ENCODE data around the gene INS. TPM values are rescaled to one million over a fixed set of nuclear protein-coding genes. Genes with fewer than 3 reads are reported as not detected.

The INS gene
- total RNA-seq, 4 donors from 2014 or later = not detected

DNA sequence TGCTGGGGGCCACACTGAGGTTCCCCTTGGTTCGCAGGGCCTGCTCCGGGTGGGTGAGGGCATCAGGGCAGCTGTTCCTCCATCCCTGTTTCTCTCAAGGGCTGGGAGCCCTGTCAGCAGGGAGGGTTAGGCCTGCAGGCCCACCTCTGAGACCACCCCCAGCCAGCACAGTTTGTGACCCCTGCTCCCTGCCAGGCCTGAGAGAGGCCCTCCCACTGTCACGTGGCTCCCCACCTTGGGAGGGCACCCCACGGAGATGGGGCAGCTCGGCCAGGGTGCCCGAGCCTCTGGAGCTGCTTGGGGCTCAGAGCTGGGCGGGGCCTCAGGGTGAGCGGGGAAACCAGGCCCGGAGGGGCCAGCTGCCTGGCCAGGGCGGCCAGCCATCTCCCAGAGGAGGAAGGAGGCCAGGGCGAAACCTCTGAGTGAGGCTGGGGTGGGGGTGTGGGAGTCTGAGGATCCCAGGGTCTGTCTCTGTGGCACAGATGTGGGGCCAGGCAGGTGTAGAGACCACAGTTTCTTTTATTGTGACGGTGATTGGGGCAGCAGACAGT, 2.5 kb upstream of the INS start:
- no peaks in the 10 kb centered on the region for H3K9me3 ChIP-seq
- H3K36me3 ChIP-seq = no peaks in the 10 kb centered on the region
- no peak overlapping the region for H3K27ac ChIP-seq

DNA sequence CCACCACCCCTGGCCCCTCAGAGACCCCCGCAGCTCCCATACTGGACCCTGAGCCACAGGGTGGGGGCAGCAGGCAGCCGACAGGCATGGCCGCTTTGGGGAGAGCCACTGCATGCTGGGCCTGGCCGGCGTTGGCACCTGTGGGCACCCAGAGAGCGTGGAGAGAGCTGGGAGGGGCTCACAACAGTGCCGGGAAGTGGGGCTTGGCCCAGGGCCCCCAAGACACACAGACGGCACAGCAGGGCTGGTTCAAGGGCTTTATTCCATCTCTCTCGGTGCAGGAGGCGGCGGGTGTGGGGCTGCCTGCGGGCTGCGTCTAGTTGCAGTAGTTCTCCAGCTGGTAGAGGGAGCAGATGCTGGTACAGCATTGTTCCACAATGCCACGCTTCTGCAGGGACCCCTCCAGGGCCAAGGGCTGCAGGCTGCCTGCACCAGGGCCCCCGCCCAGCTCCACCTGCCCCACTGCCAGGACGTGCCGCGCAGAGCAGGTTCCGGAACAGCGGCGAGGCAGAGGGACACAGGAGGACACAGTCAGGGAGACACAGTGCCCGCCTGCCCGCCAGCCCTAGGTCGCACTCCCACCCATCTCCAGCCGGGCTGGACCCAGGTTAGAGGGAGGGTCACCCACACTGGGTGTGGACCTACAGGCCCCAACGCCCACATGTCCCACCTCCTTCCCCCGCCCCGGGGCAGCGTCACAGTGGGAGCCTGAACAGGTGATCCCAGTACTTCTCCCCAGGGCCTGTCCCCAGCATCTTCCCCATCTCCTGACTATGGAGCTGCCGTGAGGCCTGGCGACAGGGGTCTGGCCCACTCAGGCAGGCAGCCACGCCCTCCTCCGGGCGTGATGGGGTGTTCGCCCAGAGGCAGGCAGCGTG, 1.2 kb downstream of the INS start:
- H3K27me3 ChIP-seq = peaks cover 28% of the 10 kb centered on the region
- H3K4me3 ChIP-seq = no peak overlapping the region
- no peaks in the 10 kb centered on the region for H3K9me3 ChIP-seq
- WGBS, 2 donors (ENCODE audit: low coverage in 1 of 2) = 63% methylated on average over 36 of the region's 36 CpGs; no CpG with 5 or more reads in 1 of the 2 donors
- no peak for DNase-seq
- H3K36me3 ChIP-seq = no peaks in the 10 kb centered on the region
- in situ Hi-C loops (cut with MboI; ENCODE audit: low pct_ligation_motif_present in 1 of 4, low pct_unique_long_range_greater_than_20kb in 1 of 4, low sequenced_read_pairs in 3 of 4) (loop anchor here (10.0 to 25.0 kb wide), 3 partner anchors 447 to 505 kb away; partner anchors contain the start of gene KRTAP5-6 (in 2 of the 4)), intact Hi-C loops (cut with DNase I; ENCODE audit: low total_unique reads) (loop anchor here (5.0 kb wide), 1 partner anchor 467 kb away; no protein-coding TSS in a partner anchor)
- H3K4me1 ChIP-seq = no peaks in the 10 kb centered on the region
- no peak overlapping the region for H3K27ac ChIP-seq
- TF ChIP-seq, protein P1, sequence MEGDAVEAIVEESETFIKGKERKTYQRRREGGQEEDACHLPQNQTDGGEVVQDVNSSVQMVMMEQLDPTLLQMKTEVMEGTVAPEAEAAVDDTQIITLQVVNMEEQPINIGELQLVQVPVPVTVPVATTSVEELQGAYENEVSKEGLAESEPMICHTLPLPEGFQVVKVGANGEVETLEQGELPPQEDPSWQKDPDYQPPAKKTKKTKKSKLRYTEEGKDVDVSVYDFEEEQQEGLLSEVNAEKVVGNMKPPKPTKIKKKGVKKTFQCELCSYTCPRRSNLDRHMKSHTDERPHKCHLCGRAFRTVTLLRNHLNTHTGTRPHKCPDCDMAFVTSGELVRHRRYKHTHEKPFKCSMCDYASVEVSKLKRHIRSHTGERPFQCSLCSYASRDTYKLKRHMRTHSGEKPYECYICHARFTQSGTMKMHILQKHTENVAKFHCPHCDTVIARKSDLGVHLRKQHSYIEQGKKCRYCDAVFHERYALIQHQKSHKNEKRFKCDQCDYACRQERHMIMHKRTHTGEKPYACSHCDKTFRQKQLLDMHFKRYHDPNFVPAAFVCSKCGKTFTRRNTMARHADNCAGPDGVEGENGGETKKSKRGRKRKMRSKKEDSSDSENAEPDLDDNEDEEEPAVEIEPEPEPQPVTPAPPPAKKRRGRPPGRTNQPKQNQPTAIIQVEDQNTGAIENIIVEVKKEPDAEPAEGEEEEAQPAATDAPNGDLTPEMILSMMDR (IDR thresholded peaks at IDR 0.05) = no peak
- no peak for TF ChIP-seq POLR2AphosphoS5 (IDR thresholded peaks at IDR 0.05)
- no peak for TF ChIP-seq POLR2A (IDR thresholded peaks at IDR 0.05)
- TF ChIP-seq EP300 (IDR thresholded peaks at IDR 0.05; ENCODE audit: low read depth) = no peak

More for the DNA sequence above, 2.5 kb upstream of the INS start:
- peaks cover 3 to 9% (median 7%) of the 10 kb centered on the region in 4 donors for H3K4me1 ChIP-seq
- TF ChIP-seq, protein P1 (IDR thresholded peaks at IDR 0.05) = no peak
- TF ChIP-seq POLR2A (IDR thresholded peaks at IDR 0.05) = no peak
- no peak for TF ChIP-seq POLR2AphosphoS5 (IDR thresholded peaks at IDR 0.05)
- TF ChIP-seq EP300 (IDR thresholded peaks at IDR 0.05; ENCODE audit: low read depth) = no peak
- intact Hi-C loops (cut with DNase I; ENCODE audit: low total_unique reads) = no loop called here
- H3K4me3 ChIP-seq = no peak overlapping the region
- no peak for DNase-seq
- in situ Hi-C loops (cut with MboI; ENCODE audit: low pct_ligation_motif_present in 1 of 4, low pct_unique_long_range_greater_than_20kb in 1 of 4, low sequenced_read_pairs in 3 of 4) = loop anchor here in 3 of 4 donors (25.0 kb wide), 2 partner anchors 451 to 476 kb away; partner anchors contain the start of gene KRTAP5-6 (in 2 of the 3)
- 60% methylated on average over 12 of the region's 12 CpGs; no CpG with 5 or more reads in 1 of the 2 donors for WGBS, 2 donors (ENCODE audit: low coverage in 1 of 2)
- H3K27me3 ChIP-seq = peaks cover 43% of the 10 kb centered on the region

DNA sequence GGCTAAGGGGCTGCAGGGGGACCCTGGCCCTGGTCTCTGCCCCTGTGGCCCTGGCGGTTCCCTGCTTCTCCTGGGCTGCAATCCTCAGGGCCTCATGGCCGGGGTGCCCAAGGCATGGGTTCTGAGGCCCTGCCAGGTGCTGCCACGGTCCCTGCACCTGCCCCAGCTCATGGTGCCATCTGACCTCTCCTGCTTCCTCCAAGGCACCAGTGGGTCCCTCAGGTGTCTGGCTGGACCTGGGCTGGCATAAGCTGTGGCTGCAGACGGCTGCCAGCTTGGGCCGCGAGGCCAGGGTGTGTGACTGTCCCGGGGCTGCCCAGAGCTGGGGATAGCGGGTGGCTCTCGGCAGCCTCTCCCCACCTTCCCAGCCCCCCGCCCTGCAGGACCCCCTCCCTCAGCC, 2.0 kb downstream of the INS start:
- no peaks in the 10 kb centered on the region for H3K4me1 ChIP-seq
- TF ChIP-seq POLR2AphosphoS5 (IDR thresholded peaks at IDR 0.05) = no peak
- TF ChIP-seq, protein P1 (IDR thresholded peaks at IDR 0.05) = no peak
- TF ChIP-seq POLR2A (IDR thresholded peaks at IDR 0.05) = no peak
- no peaks in the 10 kb centered on the region for H3K36me3 ChIP-seq
- H3K27me3 ChIP-seq = peaks cover 23% of the 10 kb centered on the region
- in situ Hi-C loops (cut with MboI; ENCODE audit: low pct_ligation_motif_present in 1 of 4, low pct_unique_long_range_greater_than_20kb in 1 of 4, low sequenced_read_pairs in 3 of 4) = loop anchor here (10.0 to 25.0 kb wide), 3 partner anchors 447 to 504 kb away; partner anchors contain the start of gene KRTAP5-6 (in 2 of the 4)
- no peak for DNase-seq
- WGBS, 2 donors (ENCODE audit: low coverage in 1 of 2) = 65% methylated on average over 8 of the region's 10 CpGs; no CpG with 5 or more reads in 1 of the 2 donors
- H3K9me3 ChIP-seq = no peaks in the 10 kb centered on the region
- H3K27ac ChIP-seq = no peak overlapping the region
- H3K4me3 ChIP-seq = no peak overlapping the region
- intact Hi-C loops (cut with DNase I; ENCODE audit: low total_unique reads) = loop anchor here (5.0 kb wide), 1 partner anchor 467 kb away; no protein-coding TSS in a partner anchor

DNA sequence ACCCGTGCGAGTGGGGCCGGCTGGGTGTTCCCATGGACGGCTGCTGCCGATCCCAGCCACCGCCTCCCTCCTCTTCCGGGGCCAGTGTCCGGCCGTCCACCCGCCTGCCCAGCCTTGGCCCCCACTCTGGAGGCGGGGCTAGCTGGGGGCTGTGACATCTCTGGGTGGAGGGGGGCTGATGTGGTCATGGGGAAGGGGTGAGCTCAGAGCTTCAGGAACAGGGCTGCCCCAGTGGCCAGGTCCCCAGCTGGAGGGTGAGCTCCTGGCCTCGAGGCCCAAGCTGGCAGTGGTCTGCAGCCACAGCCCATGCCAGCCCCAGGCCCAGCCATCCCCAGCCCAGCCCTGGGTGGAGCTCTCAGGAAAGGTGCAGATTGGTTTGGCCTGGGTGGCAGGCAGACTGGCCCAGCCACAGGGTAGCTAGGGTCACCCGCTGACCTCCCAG, 2.7 kb downstream of the INS start:
- intact Hi-C loops (cut with DNase I; ENCODE audit: low total_unique reads) (loop anchor here (5.0 kb wide), 1 partner anchor 466 kb away; no protein-coding TSS in a partner anchor), in situ Hi-C loops (cut with MboI; ENCODE audit: low pct_ligation_motif_present in 1 of 4, low pct_unique_long_range_greater_than_20kb in 1 of 4, low sequenced_read_pairs in 3 of 4) (loop anchor here (10.0 to 25.0 kb wide), 3 partner anchors 446 to 504 kb away; partner anchors contain the start of gene KRTAP5-6 (in 2 of the 4))
- no peak overlapping the region for H3K4me3 ChIP-seq
- TF ChIP-seq POLR2AphosphoS5 (IDR thresholded peaks at IDR 0.05) = no peak
- no peaks in the 10 kb centered on the region for H3K4me1 ChIP-seq
- 46% methylated on average over 12 of the region's 13 CpGs; no CpG with 5 or more reads in 1 of the 2 donors for WGBS, 2 donors (ENCODE audit: low coverage in 1 of 2)
- peaks cover 21% of the 10 kb centered on the region for H3K27me3 ChIP-seq
- H3K9me3 ChIP-seq = no peaks in the 10 kb centered on the region
- no peaks in the 10 kb centered on the region for H3K36me3 ChIP-seq
- no peak overlapping the region for H3K27ac ChIP-seq
- no peak for DNase-seq

All from transverse colon (tissue), 4 donors.